GM21737 (cell line): Measurements from ENCODE around the gene SEC31A.

Experiments
- ATAC-seq: cut with Tn5 transposase; IDR thresholded peaks from one replicate; pipeline ENCODE4 v1.9.1; 2021; ENCODE audit warnings: mild to moderate bottlenecking, moderate library complexity; ENCODE audit not compliant: unreplicated experiment

The SEC31A gene

GRCh38 chr4:82797040-82797404, 93.9 kb downstream of the SEC31A start:
- no peak for ATAC-seq

GRCh38 chr4:82792912-82793649, 97.9 kb downstream of the SEC31A start:
- no peak for ATAC-seq

- no peak for ATAC-seq
Observed at GRCh38 chr4:82791179-82791578, 99.8 kb downstream of the SEC31A start.

- no peak for ATAC-seq
Observed at GRCh38 chr4:82790060-82790660, 100.8 kb downstream of the SEC31A start.

GRCh38 chr4:82789025-82789776, 101.8 kb downstream of the SEC31A start:
- no peak for ATAC-seq

- no peak for ATAC-seq
Observed at GRCh38 chr4:82787342-82787741, 103.6 kb downstream of the SEC31A start.

- ATAC-seq: no peak
Observed at GRCh38 chr4:82786828-82787227, 104.1 kb downstream of the SEC31A start.

- no peak for ATAC-seq
Observed at GRCh38 chr4:82785611-82786400, 105.1 kb downstream of the SEC31A start.

- ATAC-seq: no peak
Observed at GRCh38 chr4:82784681-82785610, 106.0 kb downstream of the SEC31A start.

GRCh38 chr4:82782626-82783345, 108.2 kb downstream of the SEC31A start:
- no peak for ATAC-seq

- peak; percentile 82 for ATAC-seq
Observed at GRCh38 chr4:82780752-82781231, 110.2 kb downstream of the SEC31A start.

GRCh38 chr4:82780170-82780751, 110.7 kb downstream of the SEC31A start:
- peak; percentile 19 for ATAC-seq

- no peak for ATAC-seq
Observed at GRCh38 chr4:82779032-82779431, 111.9 kb downstream of the SEC31A start.

GRCh38 chr4:82777857-82778525, 113.0 kb downstream of the SEC31A start:
- no peak for ATAC-seq

GRCh38 chr4:82776925-82777542, 113.9 kb downstream of the SEC31A start:
- ATAC-seq: no peak

- ATAC-seq: no peak
Observed at GRCh38 chr4:82775243-82775642, 115.7 kb downstream of the SEC31A start.

GRCh38 chr4:82774711-82775171, 116.2 kb downstream of the SEC31A start:
- ATAC-seq: no peak

- ATAC-seq: no peak
Observed at GRCh38 chr4:82773057-82773456, 117.9 kb downstream of the SEC31A start.
